ENCODE results near the gene SPAG6.
"Not testable (repeated sequence)": the region's sequence is repeated elsewhere in the genome, so short reads cannot be mapped to it uniquely, and the experiment has no call there.

The SPAG6 gene

DNA sequence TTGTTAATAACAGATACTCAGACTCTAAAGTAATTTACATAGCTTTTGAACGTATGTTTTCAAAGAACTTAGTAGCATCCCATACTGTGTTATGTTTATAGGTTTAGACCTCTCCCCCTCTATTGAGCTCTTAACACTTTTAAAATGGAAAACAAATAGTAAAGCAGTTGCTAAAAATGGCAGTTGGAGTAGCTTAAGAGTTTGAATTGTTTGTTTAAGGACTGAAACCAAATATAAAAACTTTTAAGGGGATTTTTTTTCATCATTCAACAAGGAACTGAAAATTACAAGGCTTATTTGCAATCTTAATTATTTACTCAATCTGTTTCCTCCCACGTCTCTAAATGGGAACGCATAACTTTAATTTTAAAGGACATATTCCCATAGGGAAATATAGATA is 1.6 kb upstream of the SPAG6 start:
- no peak for DNase-seq

- DNase-seq = no peak
These were observed 1.0 kb upstream of the SPAG6 start for GRCh38 chr10:22344249-22344648.

- DNase-seq = no peak
These were observed 455 bp upstream of the SPAG6 start for GRCh38 chr10:22344781-22345300.

DNA sequence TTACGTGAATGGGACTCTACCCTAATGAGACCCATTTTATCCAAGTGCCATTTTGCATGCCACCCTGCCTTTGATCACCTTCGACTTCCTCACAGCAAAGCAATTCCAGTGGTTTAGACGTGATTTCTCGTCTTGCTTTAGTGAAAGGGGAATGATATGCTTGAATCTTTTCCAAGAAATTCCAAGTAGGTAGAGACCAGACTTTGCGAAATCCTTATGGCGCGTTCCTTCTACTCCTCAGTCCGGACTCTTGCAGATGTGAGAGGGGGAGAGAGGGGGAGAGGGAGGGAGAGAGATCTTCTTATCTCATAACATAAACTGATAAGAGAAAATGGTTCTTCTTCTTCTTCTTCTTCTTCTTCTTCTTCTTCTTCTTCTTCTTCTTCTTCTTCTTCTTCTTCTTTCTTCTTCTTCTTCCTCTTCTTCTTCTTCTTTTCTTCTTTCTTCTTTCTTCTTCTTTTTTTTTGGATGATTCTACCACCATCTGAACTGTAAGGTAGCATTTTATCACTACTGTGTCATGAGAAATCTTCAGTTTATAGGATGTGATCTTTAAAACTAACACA is 883 bp downstream of the SPAG6 start:
- DNase-seq = no peak

- no peak for DNase-seq
These were observed 4.5 kb downstream of the SPAG6 start for GRCh38 chr10:22349755-22350154.

DNA sequence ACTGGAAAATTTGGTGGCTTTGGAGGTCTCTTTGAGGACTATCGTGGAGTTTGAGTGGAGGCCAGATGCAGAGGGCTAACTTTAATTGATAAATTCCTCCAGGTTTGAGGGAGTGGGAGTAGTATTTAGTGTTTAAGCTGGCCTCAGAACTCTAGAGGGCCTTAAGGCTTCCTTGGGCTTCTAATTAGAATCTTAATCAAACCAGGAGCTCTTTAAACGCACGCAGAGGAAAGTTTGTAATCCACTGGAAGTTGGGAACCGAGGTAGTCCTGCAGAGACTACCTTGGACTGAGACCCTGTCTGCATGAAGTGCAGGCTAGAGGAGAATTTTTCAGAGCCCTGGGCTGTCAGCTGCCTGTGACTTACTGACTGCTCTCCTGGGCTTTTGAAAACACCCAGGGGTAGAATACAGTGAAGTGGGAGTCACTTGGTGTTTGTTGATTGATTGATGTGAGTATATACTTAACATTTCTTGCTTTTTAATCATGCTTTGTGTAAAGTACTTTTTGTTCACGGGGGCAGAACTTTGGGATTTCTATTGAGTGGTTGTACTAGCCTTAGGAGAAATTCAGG is 5.9 kb downstream of the SPAG6 start:
- no peak for DNase-seq

GRCh38 chr10:22356324-22356873 is 11.1 kb downstream of the SPAG6 start:
- DNase-seq = no peak

GRCh38 chr10:22357770-22358169 is 12.5 kb downstream of the SPAG6 start:
- not testable (repeated sequence) for DNase-seq

DNA sequence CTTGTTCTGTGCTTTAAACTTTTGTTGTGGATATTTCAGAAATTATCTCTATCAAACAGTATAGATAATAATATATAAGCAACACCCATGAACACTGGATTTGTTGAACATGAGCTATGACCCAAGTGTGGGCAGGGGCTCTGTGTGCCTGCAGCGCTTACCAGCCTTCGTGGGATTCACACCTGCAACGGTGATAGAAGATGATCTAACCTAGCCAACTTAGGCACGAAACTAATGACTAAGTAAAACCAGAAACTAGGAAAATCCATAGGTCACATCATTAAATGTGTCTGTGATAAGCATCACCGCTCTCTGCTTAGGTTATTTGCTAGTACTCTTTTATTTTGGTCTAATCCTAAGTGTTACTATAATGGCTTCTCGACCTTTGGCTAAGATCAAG is 18.0 kb downstream of the SPAG6 start:
- no peak for DNase-seq

DNA sequence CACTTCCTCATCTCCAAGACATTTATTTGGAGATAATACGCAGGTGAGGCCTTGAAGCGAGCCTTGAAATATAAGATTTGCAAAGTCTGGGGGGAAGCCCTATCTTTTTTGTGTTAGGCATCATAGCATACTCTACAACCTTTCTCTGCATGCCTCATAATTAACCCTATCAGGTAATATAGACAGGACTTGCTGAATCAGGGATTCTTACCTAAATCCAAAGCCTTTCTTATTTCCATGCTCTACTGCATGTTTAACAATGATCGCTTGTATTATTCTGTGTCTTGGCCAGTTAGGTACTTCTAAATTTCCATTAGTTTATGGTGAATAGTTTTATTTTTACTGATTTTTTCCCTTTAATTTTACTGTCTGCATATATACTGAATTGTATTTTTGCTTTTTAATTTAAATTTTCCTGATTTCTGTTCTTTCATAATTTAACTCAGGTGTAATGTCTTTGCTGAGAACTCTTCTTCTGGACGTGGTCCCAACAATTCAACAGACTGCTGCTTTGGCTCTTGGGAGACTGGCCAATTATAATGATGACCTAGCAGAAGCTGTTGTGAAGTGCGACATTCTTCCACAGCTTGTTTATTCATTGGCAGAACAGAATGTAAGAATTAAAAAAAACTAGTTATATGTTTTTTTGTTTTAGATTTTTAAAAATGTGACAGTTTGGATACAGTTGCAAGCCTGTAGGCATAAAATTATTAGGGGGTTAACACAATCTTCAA is 19.3 kb downstream of the SPAG6 start:
- no peak for DNase-seq

- DNase-seq = no peak
These were observed 19.9 kb downstream of the SPAG6 start for GRCh38 chr10:22365233-22365632.

GRCh38 chr10:22365644-22366434 is 20.5 kb downstream of the SPAG6 start:
- no peak for DNase-seq

- no peak for DNase-seq
These were observed 21.1 kb downstream of the SPAG6 start for GRCh38 chr10:22366435-22366703.

DNA sequence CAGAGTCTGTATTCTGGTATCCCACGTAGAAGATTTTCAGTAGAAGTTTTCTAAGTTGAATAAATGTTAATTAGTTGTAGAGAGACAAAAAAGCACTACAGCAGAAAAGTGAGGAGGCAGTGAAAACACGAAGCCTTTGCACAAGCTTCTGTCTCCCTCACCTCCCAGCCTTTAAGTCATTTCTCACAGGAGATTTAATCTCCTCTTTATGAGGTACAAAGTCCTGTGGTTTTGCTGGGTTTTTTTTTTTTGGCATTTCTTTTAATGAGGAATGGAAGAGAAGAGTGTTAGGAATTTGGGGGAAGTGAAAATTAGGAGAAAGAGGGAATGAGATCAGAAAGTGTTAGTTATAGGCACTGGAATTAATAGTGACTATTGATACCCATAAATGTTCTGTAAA is 21.5 kb downstream of the SPAG6 start:
- DNase-seq = no peak

GRCh38 chr10:22367471-22367870 is 22.2 kb downstream of the SPAG6 start:
- DNase-seq = no peak

DNA sequence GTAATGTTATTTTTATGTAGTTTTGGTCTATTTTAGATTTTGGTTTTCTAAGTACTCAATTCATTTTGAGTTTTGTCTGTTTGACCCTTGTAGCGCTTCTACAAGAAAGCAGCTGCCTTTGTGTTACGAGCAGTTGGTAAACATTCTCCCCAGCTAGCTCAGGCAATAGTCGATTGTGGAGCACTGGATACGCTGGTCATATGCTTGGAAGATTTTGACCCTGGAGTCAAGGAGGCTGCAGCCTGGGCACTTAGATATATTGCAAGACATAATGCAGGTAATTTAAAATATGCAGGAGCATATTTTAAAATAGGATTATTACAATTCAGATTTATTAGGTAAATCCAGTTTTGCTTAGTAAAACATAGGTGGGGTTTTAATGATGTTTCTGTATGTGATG is 23.1 kb downstream of the SPAG6 start:
- DNase-seq = no peak

GRCh38 chr10:22368981-22369380 is 23.7 kb downstream of the SPAG6 start:
- no peak for DNase-seq

DNA sequence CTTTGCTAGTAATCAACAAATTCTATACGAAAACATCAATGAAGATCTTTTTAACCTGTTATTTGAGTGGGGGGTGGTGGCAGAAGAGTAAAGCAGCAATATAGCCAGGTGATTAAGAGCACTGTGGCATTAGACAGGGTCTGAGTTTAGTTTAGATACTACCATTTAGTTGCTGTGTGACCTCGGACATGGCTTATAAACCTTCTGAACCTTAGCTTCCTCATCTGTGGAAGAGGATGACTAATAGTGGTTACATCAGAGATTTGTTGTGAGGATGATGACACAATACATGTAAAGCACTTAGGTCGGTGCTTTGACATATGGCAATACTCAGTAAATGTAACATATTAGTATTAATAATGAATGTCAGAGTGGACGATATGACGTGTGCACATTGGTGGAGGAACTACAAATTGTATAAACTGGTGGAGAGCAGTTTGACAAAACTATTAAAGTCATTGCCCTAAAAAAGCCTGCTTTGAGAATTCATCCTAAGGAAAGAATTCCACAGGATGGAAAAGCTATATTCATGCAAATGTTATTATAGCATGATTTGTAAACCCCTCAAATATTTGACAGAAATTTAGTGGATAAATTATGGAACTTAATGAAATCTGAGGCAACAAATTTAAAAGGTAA is 24.3 kb downstream of the SPAG6 start:
- DNase-seq = no peak

GRCh38 chr10:22370320-22370719 is 25.0 kb downstream of the SPAG6 start:
- no peak for DNase-seq

DNA sequence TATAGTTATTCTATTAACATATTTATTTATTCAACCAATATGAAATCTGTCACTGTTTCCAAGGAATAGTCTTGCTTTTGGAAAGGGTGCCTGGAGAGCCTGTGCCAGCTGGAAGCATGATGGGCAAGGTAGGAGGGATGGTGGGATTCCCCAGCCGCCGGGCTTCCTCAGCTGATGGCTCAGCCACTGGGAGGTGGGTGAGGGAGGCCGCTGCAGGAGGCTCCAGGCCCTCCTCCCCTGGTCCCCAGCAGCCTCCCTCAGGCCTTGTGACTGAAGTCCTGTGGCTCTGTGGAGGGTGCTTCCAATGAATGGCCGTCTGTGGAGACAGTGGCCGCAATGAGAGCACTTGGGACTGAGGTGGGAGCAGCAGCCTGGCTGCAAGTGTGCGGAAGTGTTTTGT is 27.0 kb downstream of the SPAG6 start:
- no peak for DNase-seq

DNA sequence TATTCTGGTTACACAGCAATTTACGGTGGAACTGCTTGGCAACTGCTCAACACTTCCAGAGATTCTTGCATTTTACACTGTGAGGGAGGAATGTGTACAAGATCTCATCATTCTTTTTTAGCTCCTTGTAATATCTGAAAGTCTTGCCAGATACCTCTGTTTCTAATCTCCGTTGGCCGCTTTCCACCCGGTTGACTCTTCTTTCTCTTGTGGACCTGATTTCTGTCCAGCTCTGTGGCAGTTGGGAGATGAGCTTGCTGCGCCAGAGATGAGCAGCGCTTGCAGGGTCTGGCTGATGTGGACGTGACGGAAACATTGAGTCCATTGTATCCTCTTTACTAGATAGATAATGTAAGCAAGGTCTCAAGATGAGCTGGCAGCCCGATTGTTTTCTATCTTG is 27.6 kb downstream of the SPAG6 start:
- no peak for DNase-seq

DNA sequence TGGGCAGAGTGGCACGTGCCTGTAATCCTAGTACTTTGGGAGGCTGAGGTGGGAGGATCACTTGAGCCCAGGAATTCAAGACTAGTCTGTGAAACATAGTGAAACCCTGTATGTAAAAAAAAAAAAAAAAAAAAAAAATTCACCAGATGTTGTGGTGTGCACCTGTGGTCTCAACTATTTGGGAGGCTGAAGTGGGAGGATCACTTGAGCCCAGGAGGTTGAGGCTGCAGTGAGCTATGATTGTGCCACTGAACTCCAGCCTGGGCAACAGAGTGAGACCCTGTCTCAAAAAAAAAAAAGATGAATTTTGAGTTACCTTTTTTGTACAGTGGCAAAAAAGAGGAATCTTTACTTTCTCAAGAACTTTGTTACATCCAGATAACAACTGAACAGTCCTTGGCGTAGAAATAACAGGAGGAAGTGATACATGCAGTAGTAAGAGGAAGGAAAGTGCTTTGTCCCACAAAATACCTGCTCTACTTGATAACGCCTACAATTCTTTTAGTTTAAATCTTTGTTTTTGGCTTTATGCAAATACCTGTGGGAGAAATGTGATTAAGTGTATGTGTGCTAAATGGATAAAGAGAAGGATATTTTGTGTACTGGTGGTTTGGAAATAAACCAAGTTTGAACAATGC is 29.3 kb downstream of the SPAG6 start:
- no peak for DNase-seq

- no peak for DNase-seq
These were observed 33.8 kb downstream of the SPAG6 start for GRCh38 chr10:22379059-22379458.

Data from 8988T (cell line).